Activated T-helper 1 cell treated with anti-CD3 and anti-CD28 coated beads, Interleukin-2, amount 50 U/mL, for 16 hours (primary cell): ENCODE results near the gene OTP.

Experiments used
- DNase-seq, 2 donors: peaks; one replicate each; pipeline ENCODE4 v3.0.0-alpha.2; 2020; ENCODE audit warnings: low read depth in 1 of 2, low spot score in 1 of 2

OTP gene

GRCh38 chr5:77637998-77638762 is at the start of gene OTP:
Gene OTP, minus strand, starts transcription at chr5:77638713. Its CDS starts 164 bp downstream, at chr5:77638549.
- DNase-seq: no peak

- DNase-seq: no peak
Measured at GRCh38 chr5:77683171-77683732, 44.7 kb upstream of the OTP start.

GRCh38 chr5:77670526-77670925 is 32.0 kb upstream of the OTP start:
- DNase-seq: no peak

GRCh38 chr5:77669677-77670076 is 31.2 kb upstream of the OTP start:
- DNase-seq: no peak

- no peak for DNase-seq
Measured at GRCh38 chr5:77663090-77663863, 24.8 kb upstream of the OTP start.

GRCh38 chr5:77662635-77663034 is 24.1 kb upstream of the OTP start:
- DNase-seq: no peak

- DNase-seq: no peak
Measured at GRCh38 chr5:77658662-77659061, 20.1 kb upstream of the OTP start.

GRCh38 chr5:77651343-77651742 is 12.8 kb upstream of the OTP start:
- no peak for DNase-seq

- DNase-seq: no peak
Measured at GRCh38 chr5:77650686-77651085, 12.2 kb upstream of the OTP start.

- DNase-seq: no peak
Measured at GRCh38 chr5:77649776-77650175, 11.3 kb upstream of the OTP start.

GRCh38 chr5:77645995-77646639 is 7.6 kb upstream of the OTP start:
- no peak for DNase-seq

- DNase-seq: no peak
Measured at GRCh38 chr5:77645158-77645994, 6.9 kb upstream of the OTP start.

GRCh38 chr5:77644371-77645157 is 6.1 kb upstream of the OTP start:
- DNase-seq: no peak

GRCh38 chr5:77643654-77644370 is 5.3 kb upstream of the OTP start:
- no peak for DNase-seq

GRCh38 chr5:77642738-77643653 is 4.5 kb upstream of the OTP start:
- DNase-seq: no peak

- no peak for DNase-seq
Measured at GRCh38 chr5:77641963-77642737, 3.6 kb upstream of the OTP start.

GRCh38 chr5:77641397-77641943 is 3.0 kb upstream of the OTP start:
- no peak for DNase-seq
